SK-N-SH (cell line): ENCODE results near the gene TFCP2. TPM values are rescaled to one million over a fixed set of nuclear protein-coding genes. Genes with fewer than 3 reads are reported as not detected.

Experiments
- CTCF ChIA-PET: fragments of 300-600, 350-600 bp; formaldehyde crosslinking; extraction: SDS; loops from one replicate; lab custom pipeline; 2021; lab: Yijun Ruan, JAX
- POLR2A ChIA-PET: fragments of 350-600 bp; sonication (Branson Sonifier 250); formaldehyde crosslinking; extraction: SDS; loops from one replicate; lab custom pipeline; 2020; ENCODE audit warnings: antibody characterized with exemption, inconsistent platforms; lab: Yijun Ruan, JAX
- DNase-seq: peaks from one replicate; pipeline ENCODE4 v3.0.0; 2012
- H2AFZ ChIP-seq: fragments of 200-600 bp; sonication (generic); 2 replicates; pipeline ENCODE4 v1.8.1; 2016; ENCODE audit warnings: antibody characterized with exemption, mild to moderate bottlenecking, low read depth
- H3F3A ChIP-seq: fragments of 200-600 bp; sonication (generic); replicated peaks from 2 replicates; pipeline ENCODE3; 2016; ENCODE audit warnings: antibody characterized with exemption, mild to moderate bottlenecking; ENCODE audit not compliant: insufficient read depth
- H3K27ac ChIP-seq, 2 experiments: fragments of 200-500 bp in 1 of 2; fragments of 200-600 bp in 1 of 2; sonication (Bioruptor generic) in 1 of 2; sonication (generic), shearing (Covaris generic) in 1 of 2; 2 replicates each; pipeline versions ENCODE4 v1.5.1 to v1.6.1; 2014 to 2016; ENCODE audit warnings: low read depth in 2 of 2, inconsistent platforms in 1 of 2, low read length in 1 of 2, mild to moderate bottlenecking in 1 of 2, mixed read lengths in 1 of 2
- H3K27me3 ChIP-seq: fragments of 200-600 bp; sonication (generic), shearing (Covaris generic); 2 replicates; pipeline ENCODE4 v1.6.1; 2016; ENCODE audit warnings: mixed run types; ENCODE audit not compliant: insufficient read depth
- H3K36me3 ChIP-seq, 2 experiments: fragments of 200-500 bp in 1 of 2; fragments of 200-600 bp in 1 of 2; sonication (Bioruptor generic) in 1 of 2; sonication (generic) in 1 of 2; replicated peaks in 1 of 2; 2 replicates each; pipeline versions ENCODE3 to v1.5.1; 2014 to 2016; ENCODE audit warnings: low read length in 1 of 2, mild to moderate bottlenecking in 1 of 2; ENCODE audit not compliant: insufficient read depth in 2 of 2, control insufficient read depth in 1 of 2
- H3K4me1 ChIP-seq, 2 experiments: fragments of 200-500 bp in 1 of 2; fragments of 200-600 bp in 1 of 2; sonication (Bioruptor generic) in 1 of 2; sonication (generic), shearing (Covaris generic) in 1 of 2; 2 replicates each; pipeline versions ENCODE4 v1.5.1 to v1.6.1; 2014 to 2016; ENCODE audit warnings: low read depth in 1 of 2, low read length in 1 of 2, mixed run types in 1 of 2; ENCODE audit not compliant: insufficient read depth in 2 of 2, control insufficient read depth in 1 of 2
- H3K4me2 ChIP-seq: fragments of 200-600 bp; sonication (generic), shearing (Covaris generic); 2 replicates; pipeline ENCODE4 v1.6.1; 2017; ENCODE audit warnings: mixed run types
- H3K4me3 ChIP-seq, 2 experiments: fragments of 200-500 bp in 1 of 2; fragments of 200-600 bp in 1 of 2; sonication (Bioruptor generic) in 1 of 2; sonication (generic), shearing (Covaris generic) in 1 of 2; 2 replicates each; pipeline versions ENCODE4 v1.5.1 to v1.8.1; 2014 to 2016; ENCODE audit warnings: low read depth in 2 of 2, inconsistent platforms in 1 of 2, low read length in 1 of 2, mild to moderate bottlenecking in 1 of 2, mixed read lengths in 1 of 2, moderate library complexity in 1 of 2
- H3K79me2 ChIP-seq: fragments of 200-600 bp; sonication (generic); 2 replicates; pipeline ENCODE4 v1.8.1; 2017; ENCODE audit warnings: mild to moderate bottlenecking; ENCODE audit not compliant: insufficient read depth
- H3K9ac ChIP-seq: fragments of 200-600 bp; sonication (generic); 2 replicates; pipeline ENCODE4 v1.6.1; 2017; ENCODE audit warnings: mixed run types
- H3K9me2 ChIP-seq: fragments of 200-600 bp; sonication (generic); 2 replicates; pipeline ENCODE4 v1.6.1; 2017; ENCODE audit warnings: mixed run types
- H3K9me3 ChIP-seq: fragments of 200-600 bp; sonication (generic); 2 replicates; pipeline ENCODE4 v1.6.1; 2017; ENCODE audit warnings: mixed run types, mild to moderate bottlenecking, moderate library complexity
- H4K20me1 ChIP-seq: fragments of 200-600 bp; sonication (generic); 2 replicates; pipeline ENCODE4 v1.6.1; 2017; ENCODE audit warnings: mild to moderate bottlenecking, mixed run types; ENCODE audit not compliant: insufficient read depth
- CHD2 ChIP-seq: fragments of 150-350 bp; IDR thresholded peaks from 2 replicates; pipeline ENCODE4 v1.6.1; 2018; ENCODE audit warnings: low read length; ENCODE audit not compliant: partially characterized antibody
- CTCF ChIP-seq: fragments of 200-600 bp; sonication (generic); IDR thresholded peaks from 2 replicates; pipeline ENCODE4 v1.6.1; 2017; ENCODE audit warnings: antibody characterized with exemption, mild to moderate bottlenecking, moderate library complexity
- ELF1 ChIP-seq: IDR thresholded peaks from 2 replicates; pipeline ENCODE4 v1.4.0; 2012
- EP300 ChIP-seq, 2 experiments: IDR thresholded peaks; 2 replicates each; pipeline versions ENCODE4 v1.4.0 to v1.6.1; 2012; ENCODE audit warnings: borderline replicate concordance in 1 of 2, low read depth in 1 of 2, low read length in 1 of 2
- EZH2phosphoT487 ChIP-seq: fragments of 200-600 bp; sonication (generic); IDR thresholded peaks from 2 replicates; pipeline ENCODE4 v1.6.1; 2017; ENCODE audit warnings: low read depth, mixed run types, mild to moderate bottlenecking, antibody characterized with exemption, moderate library complexity, borderline replicate concordance
- IRF3 ChIP-seq: fragments of 150-350 bp; IDR thresholded peaks from 2 replicates; pipeline ENCODE4 v1.6.1; 2016; ENCODE audit warnings: mild to moderate bottlenecking, low read depth, low read length
- MXI1 ChIP-seq: IDR thresholded peaks from 2 replicates; pipeline ENCODE4 v1.6.1; 2012; ENCODE audit warnings: mild to moderate bottlenecking, low read depth, low read length, improper control_type of control experiment
- PBX3 ChIP-seq: IDR thresholded peaks from 2 replicates; pipeline ENCODE4; 2012
- POLR2AphosphoS5 ChIP-seq: IDR thresholded peaks from 2 replicates; pipeline ENCODE4 v1.6.1; 2012; ENCODE audit warnings: low read depth, low read length
- REST ChIP-seq: IDR thresholded peaks from 2 replicates; pipeline ENCODE4 v1.6.1; 2012; ENCODE audit warnings: mild to moderate bottlenecking, low read depth, low read length, moderate library complexity
- RFX5 ChIP-seq: IDR thresholded peaks from 2 replicates; pipeline ENCODE4 v1.6.1; 2012; ENCODE audit warnings: mild to moderate bottlenecking, improper control_type of control experiment, low read length
- RXRA ChIP-seq: IDR thresholded peaks from 2 replicates; pipeline ENCODE4 v1.4.0; 2012; ENCODE audit warnings: low read depth, mild to moderate bottlenecking, borderline replicate concordance
- SIN3A ChIP-seq: IDR thresholded peaks from 2 replicates; pipeline ENCODE4 v1.6.1; 2012; ENCODE audit warnings: low read depth, mild to moderate bottlenecking, low read length, moderate library complexity, borderline replicate concordance
- SMC3 ChIP-seq: IDR thresholded peaks from 2 replicates; pipeline ENCODE4 v1.6.1; 2012; ENCODE audit warnings: low read depth, low read length, improper control_type of control experiment
- TAF1 ChIP-seq: IDR thresholded peaks from 2 replicates; pipeline ENCODE4 v1.6.1; 2012; ENCODE audit warnings: low read depth, mild to moderate bottlenecking, low read length, moderate library complexity, borderline replicate concordance
- USF1 ChIP-seq: IDR thresholded peaks from 2 replicates; pipeline ENCODE4 v1.4.0; 2012; ENCODE audit warnings: low read depth, borderline replicate concordance
- YY1 ChIP-seq: IDR thresholded peaks from 2 replicates; pipeline ENCODE4 v1.4.0; 2012; ENCODE audit warnings: low read depth, mild to moderate bottlenecking
- ZBTB33 ChIP-seq: IDR thresholded peaks from 2 replicates; pipeline ENCODE4 v1.4.0; 2012; ENCODE audit warnings: low read depth, borderline replicate concordance
- WGBS: methylation state at CpG from one replicate; pipeline ENCODE4 v1.1.6; 2017; ENCODE audit warnings: low lambda C conversion rate; 5-methylcytosine and 5-hydroxymethylcytosine counted together
- polyA plus RNA-seq, 3 experiments: library from polyadenylated mRNA; depleted of rRNA; stranded (reverse); fragments of >200 nt; gene quantifications; 2 replicates each; pipeline ENCODE4 v1.2.3, GENCODE V29; 2012

The TFCP2 gene
- polyA plus RNA-seq, 1 of the 3 experiments (the other 2 are of a cell fraction) = 18.1 TPM

- no peaks in the 10 kb centered on the region for H3K9me3 ChIP-seq
- no peak for DNase-seq
- no peaks in the 10 kb centered on the region for H3K9me2 ChIP-seq
- WGBS = 87% methylated on average over 6 of the region's 6 CpGs
- no peaks in the 10 kb centered on the region for H3K27me3 ChIP-seq
- H2AFZ ChIP-seq = no peak overlapping the region
- POLR2A ChIA-PET = no interaction called here
- H3K79me2 ChIP-seq = no peaks in the 10 kb centered on the region
- H3F3A ChIP-seq = no peaks in the 10 kb centered on the region
- H3K4me3 ChIP-seq = no peak overlapping the region
- peaks cover 0 to 7% of the 10 kb centered on the region in 2 experiments; a peak in 1 of 4 replicates for H3K4me1 ChIP-seq
- CTCF ChIA-PET = no interaction called here
- TF ChIP-seq CTCF (no peak), PBX3 (no peak), MXI1 (no peak), EZH2phosphoT487 (no peak), USF1 (no peak), YY1 (no peak), RXRA (no peak), SIN3A (no peak), TAF1 (no peak), ZBTB33 (no peak), POLR2AphosphoS5 (no peak), ELF1 (no peak), CHD2 (no peak), SMC3 (no peak), RFX5 (no peak), REST (no peak), EP300 (IDR thresholded peaks at IDR 0.05; ENCODE audit: borderline replicate concordance in 1 of 2, low read depth in 1 of 2, low read length in 1 of 2) (no peak), IRF3 (no peak)
- H3K27ac ChIP-seq = no peak overlapping the region
- no peak overlapping the region for H3K9ac ChIP-seq
- no peaks in the 10 kb centered on the region for H4K20me1 ChIP-seq
- no peaks in the 10 kb centered on the region for H3K36me3 ChIP-seq
- H3K4me2 ChIP-seq = no peak overlapping the region
These were observed 12.3 kb upstream of the TFCP2 start for GRCh38 chr12:51185171-51185717.
